ENCODE data around the gene OSTF1. TPM values are rescaled to one million over a fixed set of nuclear protein-coding genes. Genes with fewer than 3 reads are reported as not detected.

Gene OSTF1
- total RNA-seq, 1 donor from 2014 or later = 4.4 TPM

DNA sequence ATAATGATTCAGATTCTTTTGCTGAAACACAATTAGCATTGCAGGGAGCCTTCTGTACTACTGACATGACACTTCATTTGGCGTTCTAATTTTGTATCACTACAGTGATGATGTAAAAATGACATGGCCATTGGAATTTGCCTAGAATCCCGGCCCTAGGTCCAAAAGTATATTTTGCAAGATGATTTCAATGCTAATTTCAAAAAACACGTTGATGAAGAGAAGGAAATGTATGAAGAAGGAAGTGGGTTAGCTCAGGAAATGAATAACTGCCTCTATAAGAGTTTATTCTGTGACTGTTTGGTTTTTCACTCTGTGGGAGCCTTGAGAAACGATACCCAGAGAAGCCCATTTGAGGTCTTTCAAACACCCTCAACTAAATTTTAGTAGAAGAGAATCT lies 59.3 kb downstream of the OSTF1 start:
- Mint-ChIP-seq H3K4me3 (no peak overlapping the region), H3K27me3 (ENCODE audit: low read depth) (no peaks in the 10 kb centered on the region), H3K4me1 (peaks cover 4% of the 10 kb centered on the region), H3K27ac (ENCODE audit: unreplicated experiment) (no peak overlapping the region), H3K36me3 (ENCODE audit: low read depth) (peaks cover 11% of the 10 kb centered on the region), H3K9me3 (peaks cover 7% of the 10 kb centered on the region)
- TF ChIP-seq, protein P1, sequence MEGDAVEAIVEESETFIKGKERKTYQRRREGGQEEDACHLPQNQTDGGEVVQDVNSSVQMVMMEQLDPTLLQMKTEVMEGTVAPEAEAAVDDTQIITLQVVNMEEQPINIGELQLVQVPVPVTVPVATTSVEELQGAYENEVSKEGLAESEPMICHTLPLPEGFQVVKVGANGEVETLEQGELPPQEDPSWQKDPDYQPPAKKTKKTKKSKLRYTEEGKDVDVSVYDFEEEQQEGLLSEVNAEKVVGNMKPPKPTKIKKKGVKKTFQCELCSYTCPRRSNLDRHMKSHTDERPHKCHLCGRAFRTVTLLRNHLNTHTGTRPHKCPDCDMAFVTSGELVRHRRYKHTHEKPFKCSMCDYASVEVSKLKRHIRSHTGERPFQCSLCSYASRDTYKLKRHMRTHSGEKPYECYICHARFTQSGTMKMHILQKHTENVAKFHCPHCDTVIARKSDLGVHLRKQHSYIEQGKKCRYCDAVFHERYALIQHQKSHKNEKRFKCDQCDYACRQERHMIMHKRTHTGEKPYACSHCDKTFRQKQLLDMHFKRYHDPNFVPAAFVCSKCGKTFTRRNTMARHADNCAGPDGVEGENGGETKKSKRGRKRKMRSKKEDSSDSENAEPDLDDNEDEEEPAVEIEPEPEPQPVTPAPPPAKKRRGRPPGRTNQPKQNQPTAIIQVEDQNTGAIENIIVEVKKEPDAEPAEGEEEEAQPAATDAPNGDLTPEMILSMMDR (conservative IDR thresholded peaks at IDR 0.05) = no peak
- DNase-seq (ENCODE audit: low read depth, low spot score) = no peak

DNA sequence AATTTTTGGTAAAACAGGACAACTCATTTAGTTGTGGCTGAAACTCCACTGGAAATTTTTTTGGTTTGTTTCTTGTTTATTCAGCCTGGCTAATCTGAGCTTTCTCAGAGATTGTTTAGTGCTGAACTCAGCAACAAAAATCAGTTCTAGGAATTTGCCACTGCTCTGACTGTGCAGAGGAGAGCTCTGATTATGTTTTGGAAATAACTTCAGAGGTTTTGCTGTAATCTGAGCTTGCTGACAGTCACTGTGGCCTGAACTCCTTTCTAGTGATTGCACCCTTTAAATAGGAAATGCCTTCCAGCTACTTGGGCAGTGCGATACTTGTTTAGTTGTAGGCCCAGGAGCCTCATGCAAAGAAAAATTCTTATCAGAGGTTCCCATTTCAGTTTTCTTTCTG lies 60.2 kb downstream of the OSTF1 start:
- Mint-ChIP-seq H3K9me3 (peaks cover 7% of the 10 kb centered on the region), H3K4me3 (no peak overlapping the region), H3K4me1 (peaks cover 4% of the 10 kb centered on the region), H3K27ac (ENCODE audit: unreplicated experiment) (no peak overlapping the region), H3K27me3 (ENCODE audit: low read depth) (no peaks in the 10 kb centered on the region), H3K36me3 (ENCODE audit: low read depth) (peaks cover 8% of the 10 kb centered on the region)
- DNase-seq (ENCODE audit: low read depth, low spot score) = no peak
- TF ChIP-seq, protein P1 (conservative IDR thresholded peaks at IDR 0.05) = no peak

DNA sequence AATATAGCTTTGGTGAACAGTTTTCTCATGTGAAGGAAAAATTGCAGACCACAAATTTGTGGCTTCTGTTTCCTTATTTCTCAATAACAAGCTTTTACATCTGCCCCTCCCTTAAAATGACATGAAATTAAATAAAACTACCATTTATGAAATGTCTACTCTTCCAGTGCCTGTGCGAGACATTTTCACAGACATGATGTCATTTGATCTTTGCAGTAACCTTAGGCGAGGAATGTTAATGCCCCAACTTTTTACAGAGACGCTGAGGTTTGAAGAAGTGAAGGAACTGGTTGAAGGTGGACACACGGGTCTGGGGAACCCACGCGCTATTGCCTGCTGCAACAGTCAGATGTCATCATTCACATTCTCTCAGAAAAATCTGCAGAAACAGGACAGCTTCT lies 61.5 kb downstream of the OSTF1 start:
- no peak overlapping the region for H3K27ac Mint-ChIP-seq (ENCODE audit: unreplicated experiment)
- peaks cover 5% of the 10 kb centered on the region for H3K36me3 Mint-ChIP-seq (ENCODE audit: low read depth)
- TF ChIP-seq, protein P1 (conservative IDR thresholded peaks at IDR 0.05) = no peak
- no peaks in the 10 kb centered on the region for H3K27me3 Mint-ChIP-seq (ENCODE audit: low read depth)
- peaks cover 6% of the 10 kb centered on the region for H3K9me3 Mint-ChIP-seq
- DNase-seq (ENCODE audit: low read depth, low spot score) = no peak
- H3K4me3 Mint-ChIP-seq = no peak overlapping the region
- peaks cover 4% of the 10 kb centered on the region for H3K4me1 Mint-ChIP-seq

DNA sequence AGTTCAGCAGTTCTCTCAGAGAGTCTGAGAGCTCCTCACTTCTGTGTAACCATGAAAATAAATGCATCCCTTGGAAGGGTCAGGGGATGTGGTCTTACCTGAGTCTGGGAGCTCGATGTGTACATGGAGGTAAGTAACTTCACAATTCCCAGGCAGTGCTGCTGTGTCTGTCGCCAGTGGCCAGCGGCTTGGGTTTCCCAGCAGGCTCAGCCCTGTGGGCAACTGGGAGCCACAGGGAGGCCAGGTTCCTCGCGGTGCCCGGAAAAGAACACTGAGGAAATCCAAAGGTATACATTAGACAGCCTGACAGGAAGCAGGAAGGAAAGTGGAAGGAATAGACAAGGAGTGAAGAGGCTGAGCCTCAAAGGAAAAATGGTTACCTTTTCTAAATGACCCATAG lies 62.2 kb downstream of the OSTF1 start:
- H3K36me3 Mint-ChIP-seq (ENCODE audit: low read depth) = no peaks in the 10 kb centered on the region
- H3K27me3 Mint-ChIP-seq (ENCODE audit: low read depth) = no peaks in the 10 kb centered on the region
- H3K27ac Mint-ChIP-seq (ENCODE audit: unreplicated experiment) = no peak overlapping the region
- peaks cover 4% of the 10 kb centered on the region for H3K4me1 Mint-ChIP-seq
- no peak overlapping the region for H3K4me3 Mint-ChIP-seq
- no peaks in the 10 kb centered on the region for H3K9me3 Mint-ChIP-seq
- TF ChIP-seq, protein P1 (conservative IDR thresholded peaks at IDR 0.05) = no peak
- no peak for DNase-seq (ENCODE audit: low read depth, low spot score)

DNA sequence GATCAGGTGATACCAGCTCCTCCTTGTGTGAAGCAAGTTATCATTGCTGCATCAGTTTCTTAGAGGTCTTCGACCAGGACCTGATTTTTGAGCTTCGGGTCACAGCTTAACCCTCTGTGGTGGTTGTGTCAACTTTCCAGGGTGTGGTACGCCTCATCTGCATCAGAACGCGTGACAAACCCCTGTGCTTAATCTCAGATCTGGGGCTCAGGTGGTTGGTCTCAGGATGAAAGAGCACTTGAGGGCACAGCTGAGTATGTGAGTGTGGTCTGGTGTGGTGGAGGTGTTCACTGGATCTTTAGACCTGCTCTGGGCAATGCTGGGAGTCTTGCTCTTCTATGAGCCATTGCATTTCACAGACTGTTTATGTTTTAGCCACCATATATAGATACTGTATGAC lies 64.1 kb downstream of the OSTF1 start:
- Mint-ChIP-seq H3K36me3 (ENCODE audit: low read depth) (no peaks in the 10 kb centered on the region), H3K4me1 (peaks cover 4% of the 10 kb centered on the region)

More for the DNA sequence above, 64.1 kb downstream of the OSTF1 start:
- H3K9me3 Mint-ChIP-seq = no peaks in the 10 kb centered on the region
- H3K27ac Mint-ChIP-seq (ENCODE audit: unreplicated experiment) = no peak overlapping the region
- no peaks in the 10 kb centered on the region for H3K27me3 Mint-ChIP-seq (ENCODE audit: low read depth)
- no peak for DNase-seq (ENCODE audit: low read depth, low spot score)
- no peak overlapping the region for H3K4me3 Mint-ChIP-seq
- TF ChIP-seq, protein P1 (conservative IDR thresholded peaks at IDR 0.05) = no peak

Data from neural crest cell (in vitro differentiated cells).